K562 (cell line): ENCODE data around the gene FERMT3. TPM values are rescaled to one million over a fixed set of nuclear protein-coding genes. Genes with fewer than 3 reads are reported as not detected.
A peak's percentile ranks its signal among the peaks of the same experiment; 100 is the strongest.

Experiments
- ADNP ChIP-seq: fragments of 200-800 bp; sonication (Bioruptor generic); IDR thresholded peaks from 2 replicates; pipeline ENCODE4 v1.6.1; 2016; ENCODE audit warnings: missing genetic modification characterization, missing compliant biosample characterization
- BRD4 ChIP-seq: fragments of 200-600 bp; sonication (generic); IDR thresholded peaks from 2 replicates; pipeline ENCODE4 v1.6.1; 2017; ENCODE audit warnings: inconsistent platforms
- CBX2 ChIP-seq: fragments of 200-600 bp; sonication (generic); IDR thresholded peaks from one replicate; pipeline ENCODE4 v1.6.1; 2012; ENCODE audit warnings: mild to moderate bottlenecking, low read length, inconsistent platforms; ENCODE audit not compliant: insufficient read depth, poor library complexity, severe bottlenecking
- CREB3 ChIP-seq: fragments of 450-650 bp; conservative IDR thresholded peaks from 2 replicates; pipeline ENCODE4 v1.6.1; 2016; ENCODE audit warnings: missing genetic modification characterization, low read depth, mild to moderate bottlenecking, missing compliant biosample characterization, moderate library complexity
- ERF ChIP-seq: fragments of 450-650 bp; formaldehyde crosslinking; IDR thresholded peaks from 2 replicates; pipeline ENCODE4 v1.4.0; 2020; ENCODE audit warnings: mild to moderate bottlenecking, mixed read lengths
- FOXJ2 ChIP-seq: fragments of 200-800 bp; sonication (Bioruptor generic); IDR thresholded peaks from 2 replicates; pipeline ENCODE4 v1.6.1; 2016; ENCODE audit warnings: missing genetic modification characterization, missing compliant biosample characterization
- FUS ChIP-seq: fragments of 200-400 bp; formaldehyde crosslinking; optimal IDR thresholded peaks from 2 replicates; pipeline ENCODE3; 2017; ENCODE audit warnings: low read depth, low read length
- GABPA ChIP-seq: fragments of 200-800 bp; sonication (Bioruptor generic); conservative IDR thresholded peaks from 2 replicates; pipeline ENCODE4 v1.6.1; 2016; ENCODE audit warnings: low read depth, missing genetic modification characterization, missing compliant biosample characterization
- GABPB1 ChIP-seq: sonication (generic); formaldehyde crosslinking; IDR thresholded peaks from 2 replicates; pipeline ENCODE4 v1.8.0; 2022; ENCODE audit warnings: mild to moderate bottlenecking, missing genetic modification reagents
- KLF13 ChIP-seq: fragments of 450-650 bp; IDR thresholded peaks from 2 replicates; pipeline ENCODE4 v1.6.1; 2016; ENCODE audit warnings: missing genetic modification characterization, low read depth, mild to moderate bottlenecking, missing compliant biosample characterization, moderate library complexity, borderline replicate concordance
- L3MBTL2 ChIP-seq: fragments of 450-650 bp; IDR thresholded peaks from 2 replicates; pipeline ENCODE4 v1.6.1; 2016; ENCODE audit warnings: mild to moderate bottlenecking, moderate library complexity
- MXI1 ChIP-seq: IDR thresholded peaks from 2 replicates; pipeline ENCODE4 v1.6.1; 2011; ENCODE audit warnings: low read depth, mild to moderate bottlenecking, improper control_type of control experiment, low read length
- NFE2L1 ChIP-seq: fragments of 450-650 bp; IDR thresholded peaks from 2 replicates; pipeline ENCODE4 v1.6.1; 2016; ENCODE audit warnings: missing genetic modification characterization, low read depth, mild to moderate bottlenecking, missing compliant biosample characterization, moderate library complexity, borderline replicate concordance
- NFIX ChIP-seq: fragments of 250-450 bp; sonication (Bioruptor Pico); IDR thresholded peaks from 2 replicates; pipeline ENCODE4 v1.4.0; 2020; ENCODE audit warnings: low read depth, mild to moderate bottlenecking, moderate library complexity
- PHB ChIP-seq: fragments of 250-450 bp; sonication (Bioruptor Pico); IDR thresholded peaks from 2 replicates; pipeline ENCODE4 v1.5.0; 2021
- PRMT5 ChIP-seq: sonication (generic); formaldehyde crosslinking; IDR thresholded peaks from 2 replicates; pipeline ENCODE4 v1.5.0; 2020; ENCODE audit warnings: missing genetic modification reagents
- RB1 ChIP-seq: fragments of 450-650 bp; IDR thresholded peaks from 2 replicates; pipeline ENCODE4 v1.6.1; 2017; ENCODE audit warnings: low read depth, mild to moderate bottlenecking
- RBM34 ChIP-seq: fragments of 200-400 bp; formaldehyde crosslinking; IDR thresholded peaks from 2 replicates; pipeline ENCODE4 v1.6.1; 2018; ENCODE audit warnings: low read length, borderline replicate concordance; ENCODE audit not compliant: insufficient read depth
- RFX5 ChIP-seq: IDR thresholded peaks from 2 replicates; pipeline ENCODE4 v1.6.1; 2011; ENCODE audit warnings: low read depth, mild to moderate bottlenecking, improper control_type of control experiment, low read length
- RUNX1 ChIP-seq: sonication (generic); IDR thresholded peaks from 2 replicates; pipeline ENCODE4 v1.6.1; 2016; ENCODE audit warnings: antibody characterized with exemption, low read depth
- SRSF3 ChIP-seq: fragments of 200-400 bp; formaldehyde crosslinking; IDR thresholded peaks from 2 replicates; pipeline ENCODE4 v1.6.1; 2016; ENCODE audit warnings: mild to moderate bottlenecking, low read length, moderate library complexity; ENCODE audit not compliant: insufficient read depth
- SRSF7 ChIP-seq: fragments of 200-400 bp; formaldehyde crosslinking; optimal IDR thresholded peaks from 2 replicates; pipeline ENCODE3; 2017; ENCODE audit warnings: mild to moderate bottlenecking, low read depth, low read length
- TFE3 ChIP-seq: fragments of 450-650 bp; formaldehyde crosslinking; IDR thresholded peaks from 2 replicates; pipeline ENCODE4 v1.4.0; 2020; ENCODE audit warnings: mild to moderate bottlenecking, mixed read lengths
- WHSC1 ChIP-seq: IDR thresholded peaks from one replicate; pipeline ENCODE4 v1.6.1; 2012; ENCODE audit warnings: low read length, control low read depth, inconsistent platforms
- ZBTB1 ChIP-seq: sonication (generic); formaldehyde crosslinking; IDR thresholded peaks from 2 replicates; pipeline ENCODE4 v1.8.1; 2023; ENCODE audit warnings: missing genetic modification reagents, low read depth, mild to moderate bottlenecking, borderline replicate concordance
- ZEB2 ChIP-seq: fragments of 450-650 bp; IDR thresholded peaks from 2 replicates; pipeline ENCODE4 v1.6.1; 2016
- ZNF174 ChIP-seq: fragments of 250-450 bp; sonication (Bioruptor Pico); IDR thresholded peaks from 2 replicates; pipeline ENCODE4 v1.4.0; 2020; ENCODE audit warnings: mild to moderate bottlenecking
- ZNF444 ChIP-seq: fragments of 250-450 bp; sonication (Bioruptor Pico); IDR thresholded peaks from 2 replicates; pipeline ENCODE4 v1.4.0; 2020; ENCODE audit warnings: mild to moderate bottlenecking, moderate library complexity
- ZNF551 ChIP-seq: fragments of 250-450 bp; sonication (Bioruptor Pico); IDR thresholded peaks from 2 replicates; pipeline ENCODE4 v1.5.0; 2021; ENCODE audit warnings: mild to moderate bottlenecking, moderate library complexity
- polyA plus RNA-seq, 8 experiments: library from polyadenylated mRNA; depleted of rRNA in 4 of 8; stranded (reverse) in 5 of 8; unstranded in 3 of 8; fragments of >200 nt; fragmentation: Nextera tagmentation in 2 of 8; fragmentation: Illumina TruSeq in 1 of 8; extraction: Ambion mirVana in 2 of 8; extraction: Trizol in 1 of 8; gene quantifications; 2 replicates each; pipeline versions ENCODE4 v1.2.1 to v1.2.3, GENCODE V29; 2011 to 2014; ENCODE audit warnings: inconsistent platforms in 1 of 8, missing spikeins in 1 of 8
- total RNA-seq, 7 experiments: library from RNA; depleted of rRNA in 6 of 7; stranded (reverse); fragments of >200 nt in 6 of 7; fragmentation: Illumina TruSeq in 2 of 7; extraction: Trizol in 2 of 7; gene quantifications; 2 replicates each; pipeline versions ENCODE4 v1.2.1 to v1.2.3, GENCODE V29; 2011 to 2021; ENCODE audit warnings: low replicate concordance in 1 of 7

FERMT3 gene
- total and polyA plus RNA-seq, 9 of the 15 experiments (the other 6 are each of a cell fraction or from before 2014, with no cell fraction given) = 3.2 to 275 (median 79.7) TPM

GRCh38 chr11:64207256-64208085 is 950 bp downstream of the FERMT3 start (continued):
- TF ChIP-seq GABPB1 (peak; percentile 84), PRMT5 (no peak), CREB3 (tag) (no peak), RBM34 (no peak), ZBTB1 (no peak), ZNF174 (CRISPR knock-in tag) (no peak), NFIX (CRISPR knock-in tag) (no peak), RFX5 (no peak), FOXJ2 (tag) (0 out of 2 replicates have a peak, but pooled peaks have one; percentile 52), RB1 (peak; percentile 61), SRSF3 (no peak; the same call in 1 of the 2 replicates), ADNP (tag) (no peak), NFE2L1 (no peak; the same call in 1 of the 2 replicates), ZNF444 (CRISPR knock-in tag) (no peak), ERF (CRISPR knock-in tag) (peak; percentile 75), ZEB2 (no peak), ZNF551 (no peak), MXI1 (0 out of 2 replicates have a peak, but pooled peaks have one; percentile 10), PHB (CRISPR knock-in tag) (no peak), CBX2 (no peak), L3MBTL2 (0 out of 2 replicates have a peak, but pooled peaks have one; percentile 29), TFE3 (CRISPR knock-in tag) (no peak; the same call in 1 of the 2 replicates), BRD4 (peak; percentile 93), SRSF7 (no peak), GABPA (tag) (peak; percentile 89), WHSC1 (no peak), RUNX1 (no peak; the same call in 1 of the 2 replicates), FUS (no peak), KLF13 (tag) (0 out of 2 replicates have a peak, but pooled peaks have one; percentile 15)
